Choroid plexus epithelial cell (primary cell): ENCODE data around the gene LAS1L.

Source experiments
- DNase-seq: peaks from one replicate; pipeline ENCODE4 v3.0.0-alpha.2; 2010; ENCODE audit warnings: low read depth
- H3K4me3 ChIP-seq: 2 replicates; pipeline ENCODE4 v1.5.1; 2011; ENCODE audit warnings: low read depth, mild to moderate bottlenecking, control low read depth, low read length, moderate library complexity
- CTCF ChIP-seq: conservative IDR thresholded peaks from 2 replicates; pipeline ENCODE4 v1.5.1; 2011; ENCODE audit warnings: low read depth, mild to moderate bottlenecking, control low read depth, inconsistent platforms, low read length, moderate library complexity

LAS1L gene

GRCh38 chrX:65534450-65535292 lies at the start of gene LAS1L:
LAS1L (minus strand) TSS chrX:65534787; CDS start chrX:65534715, 72 bp downstream.
- peak; percentile 96 for DNase-seq
- TF ChIP-seq CTCF, result no peak
- peak within 1 kb of the TSS; percentile 85 for H3K4me3 ChIP-seq

- no peak overlapping the region for H3K4me3 ChIP-seq
- DNase-seq, result no peak
- TF ChIP-seq CTCF, result no peak
Measured at GRCh38 chrX:65582450-65583082, 48.0 kb upstream of the LAS1L start.

GRCh38 chrX:65581661-65582339 lies 47.2 kb upstream of the LAS1L start:
- DNase-seq, result peak; percentile 65
- TF ChIP-seq CTCF, result peak; percentile 77
- no peak overlapping the region for H3K4me3 ChIP-seq

- H3K4me3 ChIP-seq, result no peak overlapping the region
- DNase-seq, result no peak
- TF ChIP-seq CTCF, result no peak
Measured at GRCh38 chrX:65578346-65578745, 43.8 kb upstream of the LAS1L start.

- H3K4me3 ChIP-seq, result no peak overlapping the region
- DNase-seq, result no peak
- TF ChIP-seq CTCF, result no peak
Measured at GRCh38 chrX:65576160-65576559, 41.6 kb upstream of the LAS1L start.

GRCh38 chrX:65575022-65575421 lies 40.4 kb upstream of the LAS1L start:
- H3K4me3 ChIP-seq, result no peak overlapping the region
- DNase-seq, result no peak
- TF ChIP-seq CTCF, result no peak
